ENCODE measurements around the gene ACOT8.
"Not testable (repeated sequence)": the region's sequence is repeated elsewhere in the genome, so short reads cannot be mapped to it uniquely, and the experiment has no call there.

Gene ACOT8

DNA sequence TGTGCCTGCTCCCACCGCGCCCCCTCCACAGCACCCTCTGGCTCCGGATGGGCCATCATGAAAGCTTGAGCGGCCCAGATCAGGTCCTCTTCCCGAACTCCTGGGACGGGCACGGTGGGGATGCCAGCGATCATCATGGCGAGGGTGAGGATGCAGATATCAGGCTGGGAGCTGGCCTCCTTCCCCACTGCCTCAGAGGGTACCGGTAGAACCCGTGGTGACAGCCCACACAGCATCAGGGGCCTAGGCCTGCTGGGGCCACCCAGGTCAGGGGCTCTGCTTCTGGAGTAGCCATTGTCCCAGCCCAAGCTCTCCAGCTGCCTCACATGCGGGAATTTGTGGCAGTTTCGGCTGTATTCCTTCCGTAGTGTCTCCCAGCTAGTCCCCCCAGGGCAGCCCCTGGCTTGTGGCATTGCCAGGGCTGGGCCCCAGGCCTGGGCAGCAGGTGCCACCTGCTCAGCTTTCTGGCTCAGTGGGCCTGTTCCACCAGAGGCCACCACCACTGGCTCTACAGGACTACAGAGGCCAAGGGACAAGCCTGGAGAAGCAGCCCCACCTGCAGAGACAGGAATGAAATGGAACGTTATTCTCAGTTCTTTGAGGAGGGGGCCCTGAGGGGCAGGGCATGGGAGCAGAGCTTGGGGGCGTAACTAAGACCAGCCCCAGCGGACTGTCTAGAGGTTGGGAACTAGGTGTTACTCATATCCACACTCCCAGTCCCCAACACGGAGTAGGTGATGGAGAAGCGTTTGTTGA lies 29.6 kb upstream of the ACOT8 start:
- no peak overlapping the region for H3K27ac ChIP-seq (ENCODE audit: low read depth in 2 of 2, low read length in 2 of 2)
- H3K9me3 ChIP-seq (ENCODE audit: control insufficient read depth in 2 of 2, low read length in 2 of 2): no peaks in the 10 kb centered on the region
- H3K27me3 ChIP-seq (ENCODE audit: control insufficient read depth in 2 of 2, insufficient read depth in 2 of 2, low read length in 2 of 2): no peaks in the 10 kb centered on the region
- peaks cover 10 to 43% of the 10 kb centered on the region in 2 donors for H3K36me3 ChIP-seq (ENCODE audit: control insufficient read depth in 2 of 2, insufficient read depth in 2 of 2, low read length in 2 of 2)
- H3K4me3 ChIP-seq (ENCODE audit: low read length in 2 of 2): no peak overlapping the region
- peaks cover 12 to 13% of the 10 kb centered on the region in 2 donors for H3K4me1 ChIP-seq (ENCODE audit: control insufficient read depth in 2 of 2, insufficient read depth in 2 of 2, low read length in 2 of 2)
- no peak overlapping the region for H3K9ac ChIP-seq (ENCODE audit: low read depth in 1 of 2, low read length in 2 of 2)

DNA sequence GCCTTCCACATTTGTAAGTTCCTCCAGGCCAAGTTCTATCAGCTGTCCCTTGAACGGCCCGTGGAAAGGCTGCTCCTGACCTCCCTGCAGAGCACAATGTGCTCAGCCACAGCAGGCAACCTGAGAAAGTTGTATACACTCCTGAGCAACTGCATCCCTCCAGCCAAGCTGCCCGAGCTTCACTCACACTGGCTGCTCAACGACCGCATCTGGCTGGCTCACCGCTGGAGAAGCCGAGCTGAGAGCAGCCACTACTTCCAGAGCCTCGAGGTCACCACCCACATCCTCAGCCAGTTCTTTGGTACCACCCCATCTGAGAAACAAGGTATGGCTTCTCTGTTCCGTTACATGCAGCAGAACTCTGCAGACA lies 25.9 kb upstream of the ACOT8 start:
- peaks cover 0 to 4% of the 10 kb centered on the region in 2 donors for H3K4me1 ChIP-seq (ENCODE audit: control insufficient read depth in 2 of 2, insufficient read depth in 2 of 2, low read length in 2 of 2)
- H3K4me3 ChIP-seq (ENCODE audit: low read length in 2 of 2): no peak overlapping the region
- H3K9me3 ChIP-seq (ENCODE audit: control insufficient read depth in 2 of 2, low read length in 2 of 2): no peaks in the 10 kb centered on the region
- H3K27me3 ChIP-seq (ENCODE audit: control insufficient read depth in 2 of 2, insufficient read depth in 2 of 2, low read length in 2 of 2): no peaks in the 10 kb centered on the region
- H3K36me3 ChIP-seq (ENCODE audit: control insufficient read depth in 2 of 2, insufficient read depth in 2 of 2, low read length in 2 of 2): peaks cover 11 to 48% of the 10 kb centered on the region in 2 donors
- H3K27ac ChIP-seq (ENCODE audit: low read depth in 2 of 2, low read length in 2 of 2): no peak overlapping the region
- H3K9ac ChIP-seq (ENCODE audit: low read depth in 1 of 2, low read length in 2 of 2): no peak overlapping the region

DNA sequence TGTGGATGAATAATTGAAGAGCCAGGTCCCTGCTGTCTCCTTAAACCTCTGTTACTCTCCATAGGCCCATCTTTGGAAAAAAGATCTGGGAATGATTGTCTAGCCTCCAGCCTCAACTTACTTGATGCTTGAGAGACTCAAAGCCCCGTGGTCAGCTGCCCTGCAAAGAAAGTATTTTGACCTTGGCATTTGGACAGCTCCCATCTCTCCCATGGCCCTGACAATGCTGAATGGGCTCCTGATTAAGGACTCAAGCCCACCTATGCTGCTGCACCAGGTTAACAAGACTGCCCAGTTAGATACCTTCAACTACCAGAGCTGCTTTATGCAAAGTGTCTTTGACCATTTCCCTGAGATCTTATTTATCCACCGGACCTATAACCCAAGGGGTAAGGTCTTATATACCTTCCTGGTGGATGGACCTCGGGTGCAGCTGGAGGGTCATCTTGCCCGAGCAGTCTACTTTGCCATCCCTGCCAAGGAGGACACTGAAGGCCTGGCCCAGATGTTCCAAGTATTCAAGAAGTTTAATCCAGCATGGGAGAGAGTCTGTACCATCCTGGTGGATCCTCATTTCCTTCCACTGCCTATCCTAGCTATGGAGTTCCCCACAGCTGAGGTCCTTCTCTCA lies 25.4 kb upstream of the ACOT8 start:
- Histone ChIP-seq H3K27ac (ENCODE audit: low read depth in 2 of 2, low read length in 2 of 2) (no peak overlapping the region), H3K9me3 (ENCODE audit: control insufficient read depth in 2 of 2, low read length in 2 of 2) (no peaks in the 10 kb centered on the region), H3K4me3 (ENCODE audit: low read length in 2 of 2) (no peak overlapping the region), H3K27me3 (ENCODE audit: control insufficient read depth in 2 of 2, insufficient read depth in 2 of 2, low read length in 2 of 2) (no peaks in the 10 kb centered on the region), H3K36me3 (ENCODE audit: control insufficient read depth in 2 of 2, insufficient read depth in 2 of 2, low read length in 2 of 2) (peaks cover 15 to 50% of the 10 kb centered on the region in 2 donors), H3K4me1 (ENCODE audit: control insufficient read depth in 2 of 2, insufficient read depth in 2 of 2, low read length in 2 of 2) (peaks cover 0 to 4% of the 10 kb centered on the region in 2 donors), H3K9ac (ENCODE audit: low read depth in 1 of 2, low read length in 2 of 2) (no peak overlapping the region)

DNA sequence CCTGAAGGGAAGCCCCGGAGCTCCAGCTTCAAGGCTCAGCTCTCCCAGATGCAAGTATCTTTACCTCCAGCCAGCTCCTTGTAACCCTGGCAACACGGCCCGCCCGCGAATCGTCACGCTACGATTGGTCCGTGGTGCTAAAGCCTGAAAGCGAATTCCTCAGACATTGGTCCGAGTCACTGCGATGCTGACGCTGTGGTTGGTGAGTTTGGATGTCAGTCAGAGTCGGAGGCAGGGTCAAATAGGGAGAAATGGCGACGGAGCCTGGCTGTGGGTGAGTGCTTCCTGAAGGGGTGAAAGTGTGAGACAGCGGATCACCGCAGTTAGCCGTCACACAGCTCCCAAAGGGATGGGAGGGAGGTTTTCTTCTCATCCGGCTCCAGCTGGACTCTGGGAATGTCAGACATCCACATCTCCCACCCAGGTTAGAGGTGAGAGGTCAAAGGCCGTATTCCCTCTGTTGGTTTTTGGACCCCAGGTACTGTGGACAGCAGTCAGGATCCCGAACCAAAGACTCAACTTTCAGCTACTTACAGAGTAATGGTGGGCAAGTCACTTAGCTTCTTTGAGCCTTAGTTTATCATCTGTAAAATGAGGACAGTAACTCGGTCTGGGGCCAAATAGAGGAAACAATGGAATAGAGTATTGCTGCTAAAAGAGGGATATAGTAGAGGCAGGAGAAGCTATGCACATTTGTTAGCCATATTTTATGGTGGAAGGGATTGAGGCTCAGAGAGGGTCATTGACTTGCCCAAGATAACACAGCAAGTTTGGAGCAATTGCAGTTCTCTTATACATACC lies 24.0 kb upstream of the ACOT8 start, which contains the start of gene ZSWIM1:
ZSWIM1 (plus strand) TSS at position 240 of the 801 bp plus-strand sequence. CDS start 1,366 bp downstream, outside the sequence.
- Histone ChIP-seq H3K9me3 (ENCODE audit: control insufficient read depth in 2 of 2, low read length in 2 of 2) (no peaks in the 10 kb centered on the region), H3K27me3 (ENCODE audit: control insufficient read depth in 2 of 2, insufficient read depth in 2 of 2, low read length in 2 of 2) (no peaks in the 10 kb centered on the region), H3K4me3 (ENCODE audit: low read length in 2 of 2) (peak within 1 kb of the TSS; percentile 89 to 93), H3K4me1 (ENCODE audit: control insufficient read depth in 2 of 2, insufficient read depth in 2 of 2, low read length in 2 of 2) (peaks cover 0 to 4% of the 10 kb centered on the region in 2 donors), H3K36me3 (ENCODE audit: control insufficient read depth in 2 of 2, insufficient read depth in 2 of 2, low read length in 2 of 2) (peaks cover 24 to 49% of the 10 kb centered on the region in 2 donors), H3K27ac (ENCODE audit: low read depth in 2 of 2, low read length in 2 of 2) (peak within 1 kb of the TSS; percentile 75 to 81), H3K9ac (ENCODE audit: low read depth in 1 of 2, low read length in 2 of 2) (peak within 1 kb of the TSS; percentile 85 to 88)

DNA sequence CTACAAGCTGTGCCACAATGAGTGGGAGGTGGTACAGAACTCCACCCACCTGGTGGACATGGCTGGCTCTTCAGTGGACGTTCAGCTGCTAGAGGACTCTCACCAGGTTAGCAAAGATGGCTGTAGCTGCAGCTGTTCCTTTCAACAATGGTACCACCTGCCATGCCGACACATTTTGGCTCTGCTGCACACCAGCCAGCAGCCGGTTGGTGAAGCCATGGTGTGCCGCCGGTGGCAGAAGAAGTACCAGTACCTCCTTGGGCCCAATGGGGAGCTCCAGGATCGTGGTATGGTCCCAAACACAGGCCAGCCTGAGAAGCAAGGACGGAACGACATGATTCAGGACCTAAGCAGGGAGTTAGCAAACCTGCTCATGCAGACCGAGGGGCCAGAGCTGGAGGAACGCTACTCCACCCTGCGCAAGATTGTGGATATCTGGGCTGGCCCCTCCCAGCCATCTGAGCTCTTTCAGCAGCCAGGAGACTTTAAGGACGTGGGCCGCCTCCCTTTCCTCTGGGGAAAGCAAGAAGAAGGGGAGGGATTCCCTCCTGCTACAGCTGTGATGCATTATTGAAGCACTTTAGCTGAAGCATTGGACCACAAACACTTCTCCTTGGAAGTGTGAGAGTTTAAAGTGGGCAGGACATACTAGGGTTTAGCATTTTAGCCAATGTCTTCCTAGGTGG lies 21.0 kb upstream of the ACOT8 start:
- H3K9ac ChIP-seq (ENCODE audit: low read depth in 1 of 2, low read length in 2 of 2): no peak overlapping the region
- H3K4me3 ChIP-seq (ENCODE audit: low read length in 2 of 2): no peak overlapping the region
- no peaks in the 10 kb centered on the region for H3K9me3 ChIP-seq (ENCODE audit: control insufficient read depth in 2 of 2, low read length in 2 of 2)
- peaks cover 18 to 32% of the 10 kb centered on the region in 2 donors for H3K36me3 ChIP-seq (ENCODE audit: control insufficient read depth in 2 of 2, insufficient read depth in 2 of 2, low read length in 2 of 2)
- no peaks in the 10 kb centered on the region for H3K27me3 ChIP-seq (ENCODE audit: control insufficient read depth in 2 of 2, insufficient read depth in 2 of 2, low read length in 2 of 2)
- H3K27ac ChIP-seq (ENCODE audit: low read depth in 2 of 2, low read length in 2 of 2): no peak overlapping the region
- peaks cover 0 to 4% of the 10 kb centered on the region in 2 donors for H3K4me1 ChIP-seq (ENCODE audit: control insufficient read depth in 2 of 2, insufficient read depth in 2 of 2, low read length in 2 of 2)

DNA sequence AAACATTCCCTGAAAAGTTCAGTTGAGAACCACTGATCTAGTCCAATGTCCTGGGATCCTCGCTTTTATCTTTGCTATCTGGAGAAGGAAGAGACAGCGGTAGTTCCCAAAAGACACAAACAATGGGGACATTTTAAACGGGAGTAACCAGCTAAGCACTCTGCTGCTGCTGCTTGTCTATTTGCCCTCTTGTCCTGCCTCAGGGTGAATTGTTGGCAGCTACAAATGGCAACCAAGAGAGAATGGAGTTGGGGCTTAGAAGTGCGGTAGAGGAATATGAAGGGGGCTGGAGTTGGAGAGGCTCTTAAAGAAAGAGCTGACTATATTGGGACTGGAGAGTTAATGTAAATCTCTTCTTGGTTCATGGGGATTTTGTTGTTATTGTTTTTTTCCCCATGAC lies 17.4 kb upstream of the ACOT8 start:
- Histone ChIP-seq H3K4me1 (ENCODE audit: control insufficient read depth in 2 of 2, insufficient read depth in 2 of 2, low read length in 2 of 2) (no peaks in the 10 kb centered on the region), H3K9me3 (ENCODE audit: control insufficient read depth in 2 of 2, low read length in 2 of 2) (no peaks in the 10 kb centered on the region), H3K4me3 (ENCODE audit: low read length in 2 of 2) (no peak overlapping the region), H3K9ac (ENCODE audit: low read depth in 1 of 2, low read length in 2 of 2) (no peak overlapping the region), H3K36me3 (ENCODE audit: control insufficient read depth in 2 of 2, insufficient read depth in 2 of 2, low read length in 2 of 2) (peaks cover 14 to 28% of the 10 kb centered on the region in 2 donors), H3K27me3 (ENCODE audit: control insufficient read depth in 2 of 2, insufficient read depth in 2 of 2, low read length in 2 of 2) (no peaks in the 10 kb centered on the region), H3K27ac (ENCODE audit: low read depth in 2 of 2, low read length in 2 of 2) (no peak overlapping the region)

DNA sequence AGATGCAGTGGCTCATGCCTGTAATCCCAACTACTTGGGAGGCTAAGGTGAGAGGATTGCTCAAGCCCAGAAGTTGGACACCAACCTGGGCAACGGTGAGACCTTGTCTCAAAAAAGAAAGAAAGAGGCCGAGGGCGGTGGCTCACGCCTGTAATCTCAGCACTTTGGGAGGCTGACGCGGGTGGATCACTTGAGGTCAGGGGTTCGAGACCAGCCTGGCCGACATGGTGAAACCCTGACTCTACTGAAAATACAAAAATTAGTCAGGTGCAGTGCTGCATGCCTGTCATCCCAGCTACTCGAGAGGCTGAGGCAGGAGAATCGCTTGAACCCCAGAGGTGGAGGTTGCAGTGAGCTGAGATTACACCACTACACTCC lies 16.9 kb upstream of the ACOT8 start:
- not testable (repeated sequence) for H3K4me3 ChIP-seq (ENCODE audit: low read length in 2 of 2); H3K9ac ChIP-seq (ENCODE audit: low read depth in 1 of 2, low read length in 2 of 2); H3K27ac ChIP-seq (ENCODE audit: low read depth in 2 of 2, low read length in 2 of 2); H3K9me3 ChIP-seq (ENCODE audit: control insufficient read depth in 2 of 2, low read length in 2 of 2); H3K27me3 ChIP-seq (ENCODE audit: control insufficient read depth in 2 of 2, insufficient read depth in 2 of 2, low read length in 2 of 2); H3K4me1 ChIP-seq (ENCODE audit: control insufficient read depth in 2 of 2, insufficient read depth in 2 of 2, low read length in 2 of 2)
- H3K36me3 ChIP-seq (ENCODE audit: control insufficient read depth in 2 of 2, insufficient read depth in 2 of 2, low read length in 2 of 2): peaks cover 14 to 28% of the 10 kb centered on the region in 2 donors

DNA sequence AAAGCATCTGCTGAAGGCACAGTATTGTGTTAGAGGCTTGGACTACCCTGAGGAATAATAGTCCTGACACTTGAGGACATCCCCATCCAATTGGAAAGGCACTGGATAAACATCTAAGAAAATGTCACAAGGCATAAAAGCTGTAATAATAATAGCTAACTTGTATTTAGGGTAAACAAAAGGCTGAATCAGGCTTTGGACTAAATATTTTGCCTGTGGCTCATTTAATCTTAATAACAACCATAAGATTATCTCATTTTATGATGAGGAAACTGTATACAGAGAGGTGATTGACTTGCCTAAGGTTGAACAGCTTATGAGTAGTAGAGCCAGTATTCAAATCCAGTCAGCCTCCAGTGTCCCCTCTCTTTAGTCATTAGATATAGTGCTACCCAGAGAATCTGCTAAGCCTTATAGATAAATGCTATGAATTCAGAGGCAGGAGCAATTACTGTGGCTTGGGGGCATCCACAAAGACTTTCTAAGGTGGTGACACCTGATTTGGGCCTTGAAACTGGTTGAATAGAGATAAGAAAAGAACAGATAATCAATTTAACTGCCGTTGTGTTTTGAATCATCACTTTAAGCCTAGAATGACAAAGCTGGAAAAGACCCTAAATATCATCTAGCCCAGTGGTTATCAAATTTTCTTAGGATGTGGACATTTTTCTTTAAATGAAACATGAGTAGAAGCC lies 16.4 kb upstream of the ACOT8 start:
- Histone ChIP-seq H3K27me3 (ENCODE audit: control insufficient read depth in 2 of 2, insufficient read depth in 2 of 2, low read length in 2 of 2) (no peaks in the 10 kb centered on the region), H3K4me1 (ENCODE audit: control insufficient read depth in 2 of 2, insufficient read depth in 2 of 2, low read length in 2 of 2) (no peaks in the 10 kb centered on the region), H3K9me3 (ENCODE audit: control insufficient read depth in 2 of 2, low read length in 2 of 2) (no peaks in the 10 kb centered on the region), H3K9ac (ENCODE audit: low read depth in 1 of 2, low read length in 2 of 2) (no peak overlapping the region), H3K27ac (ENCODE audit: low read depth in 2 of 2, low read length in 2 of 2) (no peak overlapping the region), H3K36me3 (ENCODE audit: control insufficient read depth in 2 of 2, insufficient read depth in 2 of 2, low read length in 2 of 2) (peaks cover 14 to 25% of the 10 kb centered on the region in 2 donors), H3K4me3 (ENCODE audit: low read length in 2 of 2) (no peak overlapping the region)

DNA sequence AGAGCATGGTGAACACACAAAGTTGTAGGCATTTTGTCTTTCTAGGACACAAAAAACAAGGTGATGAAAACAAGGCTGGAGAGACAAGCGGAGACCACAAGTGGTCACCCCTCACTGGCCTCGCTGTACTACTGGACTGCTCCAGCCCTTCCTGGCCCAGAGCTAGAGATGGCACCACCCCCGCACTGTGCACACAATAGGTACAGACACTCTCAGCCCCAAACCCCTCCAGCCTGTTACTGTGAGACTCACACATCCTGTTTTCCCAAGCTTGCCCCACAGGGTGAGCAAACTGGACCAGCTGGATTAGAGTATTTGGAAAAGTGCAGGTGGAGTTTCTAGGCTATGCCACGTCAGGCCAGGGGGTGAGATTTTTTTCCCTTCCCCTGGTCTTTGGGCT lies 15.4 kb upstream of the ACOT8 start:
- no peaks in the 10 kb centered on the region for H3K9me3 ChIP-seq (ENCODE audit: control insufficient read depth in 2 of 2, low read length in 2 of 2)
- H3K27me3 ChIP-seq (ENCODE audit: control insufficient read depth in 2 of 2, insufficient read depth in 2 of 2, low read length in 2 of 2): no peaks in the 10 kb centered on the region
- H3K4me3 ChIP-seq (ENCODE audit: low read length in 2 of 2): no peak overlapping the region
- H3K36me3 ChIP-seq (ENCODE audit: control insufficient read depth in 2 of 2, insufficient read depth in 2 of 2, low read length in 2 of 2): peaks cover 9 to 16% of the 10 kb centered on the region in 2 donors
- H3K4me1 ChIP-seq (ENCODE audit: control insufficient read depth in 2 of 2, insufficient read depth in 2 of 2, low read length in 2 of 2): peaks cover 0 to 6% of the 10 kb centered on the region in 2 donors
- H3K9ac ChIP-seq (ENCODE audit: low read depth in 1 of 2, low read length in 2 of 2): no peak overlapping the region
- H3K27ac ChIP-seq (ENCODE audit: low read depth in 2 of 2, low read length in 2 of 2): no peak overlapping the region
